Cardiac fibroblast (primary cell): ENCODE results near the gene ILDR1.

Source experiments
- DNase-seq, 2 donors: peaks; one replicate each; pipeline versions ENCODE4 v3.0.0 to v3.0.0-alpha.2; 2010; ENCODE audit warnings: low read depth in 2 of 2
- H3K4me3 ChIP-seq, 2 donors: replicated peaks in 1 of 2; 1 replicate in 1 of 2; 2 replicates in 1 of 2; pipeline ENCODE4 v1.5.1; 2011; ENCODE audit warnings: low read depth in 2 of 2, low read length in 2 of 2, mild to moderate bottlenecking in 2 of 2, moderate library complexity in 1 of 2
- CTCF ChIP-seq: IDR thresholded peaks from one replicate; pipeline ENCODE4 v1.5.1; 2011; ENCODE audit warnings: low read depth, mild to moderate bottlenecking, low read length, inconsistent platforms

The ILDR1 gene

GRCh38 chr3:122019493-122019892, 2.6 kb downstream of the ILDR1 start:
- no peak for DNase-seq
- no peak overlapping the region for H3K4me3 ChIP-seq
- TF ChIP-seq CTCF = no peak

- no peak for TF ChIP-seq CTCF
- no peak for DNase-seq
- H3K4me3 ChIP-seq = no peak overlapping the region
Observed at GRCh38 chr3:122014741-122015140, 7.3 kb downstream of the ILDR1 start.

GRCh38 chr3:122013448-122013925, 8.6 kb downstream of the ILDR1 start:
- TF ChIP-seq CTCF = no peak
- no peak for DNase-seq
- no peak overlapping the region for H3K4me3 ChIP-seq

- no peak overlapping the region for H3K4me3 ChIP-seq
- no peak for DNase-seq
- no peak for TF ChIP-seq CTCF
Observed at GRCh38 chr3:122012821-122013220, 9.2 kb downstream of the ILDR1 start.

GRCh38 chr3:122011396-122011795, 10.7 kb downstream of the ILDR1 start:
- TF ChIP-seq CTCF = no peak

GRCh38 chr3:122010506-122010905, 11.5 kb downstream of the ILDR1 start:
- no peak for TF ChIP-seq CTCF
- no peak for DNase-seq
- H3K4me3 ChIP-seq = no peak overlapping the region

More at GRCh38 chr3:122011396-122011795, 10.7 kb downstream of the ILDR1 start:
- DNase-seq = no peak
- no peak overlapping the region for H3K4me3 ChIP-seq

- no peak for DNase-seq
- TF ChIP-seq CTCF = no peak
- H3K4me3 ChIP-seq = no peak overlapping the region
Observed at GRCh38 chr3:122008166-122008565, 13.9 kb downstream of the ILDR1 start.
